Posterior vena cava (tissue), 2 donors: ENCODE results near the gene CRIM1. TPM values are rescaled to one million over a fixed set of nuclear protein-coding genes. Genes with fewer than 3 reads are reported as not detected.
A peak's percentile ranks its signal among the peaks of the same experiment; 100 is the strongest.

ENCODE experiments used
- DNase-seq: peaks from one replicate; pipeline ENCODE4 v3.0.0-alpha.2; 2020; ENCODE audit warnings: low spot score
- intact Hi-C, 2 donors: fragments of 100-400 bp; cut with DNase I; formaldehyde crosslinking; loops; one replicate each; pipeline versions ENCODE4 v1.14.1 to v1.14.2; 2022 to 2023
- total RNA-seq, 2 donors: library from RNA; stranded (reverse); fragmentation: NEBNext Ultra II Directional; extraction: Animal tissue kit (Norgen Biotek cat#: 25700); gene quantifications; one replicate each; pipeline ENCODE4 v1.2.1, GENCODE V29; 2021
- donor health status: DM: yes; HTN: yes; CAD: no.
- donor health status: DM: yes; HTN: yes; CAD: no.

Gene CRIM1
- total RNA-seq, 2 donors from 2014 or later = 103 to 143 TPM

DNA sequence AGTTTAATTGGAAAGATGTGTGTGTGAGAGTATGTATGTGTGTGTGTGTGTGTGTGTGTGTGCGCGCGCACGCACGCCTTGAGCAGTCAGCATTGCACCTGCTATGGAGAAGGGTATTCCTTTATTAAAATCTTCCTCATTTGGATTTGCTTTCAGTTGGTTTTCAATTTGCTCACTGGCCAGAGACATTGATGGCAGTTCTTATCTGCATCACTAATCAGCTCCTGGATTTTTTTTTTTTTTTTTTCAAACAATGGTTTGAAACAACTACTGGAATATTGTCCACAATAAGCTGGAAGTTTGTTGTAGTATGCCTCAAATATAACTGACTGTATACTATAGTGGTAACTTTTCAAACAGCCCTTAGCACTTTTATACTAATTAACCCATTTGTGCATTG lies 194.4 kb downstream of the CRIM1 start:
- DNase-seq = no peak
- intact Hi-C loops = no loop called here

DNA sequence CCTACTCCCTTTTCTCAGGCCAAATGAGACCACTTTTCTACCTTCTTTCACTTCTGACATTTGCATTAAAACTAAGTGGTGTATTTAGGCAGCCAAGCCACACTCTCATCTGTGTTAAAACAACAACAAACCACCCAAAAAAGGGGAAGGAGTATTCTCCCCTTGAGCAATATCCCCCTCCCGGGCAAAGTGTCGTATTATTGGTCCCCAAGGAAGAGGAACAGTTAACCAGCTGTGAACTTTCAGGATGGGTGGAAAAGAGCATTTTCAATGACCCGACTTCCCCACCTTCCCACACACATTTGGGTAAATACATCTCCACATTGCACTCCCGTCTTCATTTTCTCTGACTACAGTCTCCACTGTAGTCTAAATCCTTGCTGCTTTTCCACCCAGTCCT lies 198.1 kb downstream of the CRIM1 start:
- DNase-seq = no peak
- intact Hi-C loops = no loop called here

DNA sequence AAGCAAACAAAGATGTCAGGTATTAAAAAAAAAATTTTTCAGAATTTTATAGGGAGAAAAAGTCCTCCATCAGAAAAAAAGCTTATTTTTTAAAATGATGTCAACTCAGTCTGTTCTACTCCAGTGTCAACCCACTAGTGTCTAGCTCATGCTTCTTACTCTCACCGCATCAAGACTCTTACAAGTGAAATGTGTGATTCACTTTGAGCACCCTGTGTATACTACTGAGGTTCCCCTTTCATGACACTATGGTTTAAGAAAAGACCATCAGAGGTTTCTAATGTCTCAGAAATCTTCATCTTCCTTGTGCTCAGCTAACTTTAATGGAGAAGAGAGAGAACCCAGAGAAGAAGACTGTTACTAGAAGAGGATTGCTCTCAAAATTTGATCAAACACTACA lies 199.0 kb downstream of the CRIM1 start:
- DNase-seq = no peak
- intact Hi-C loops = no loop called here

DNA sequence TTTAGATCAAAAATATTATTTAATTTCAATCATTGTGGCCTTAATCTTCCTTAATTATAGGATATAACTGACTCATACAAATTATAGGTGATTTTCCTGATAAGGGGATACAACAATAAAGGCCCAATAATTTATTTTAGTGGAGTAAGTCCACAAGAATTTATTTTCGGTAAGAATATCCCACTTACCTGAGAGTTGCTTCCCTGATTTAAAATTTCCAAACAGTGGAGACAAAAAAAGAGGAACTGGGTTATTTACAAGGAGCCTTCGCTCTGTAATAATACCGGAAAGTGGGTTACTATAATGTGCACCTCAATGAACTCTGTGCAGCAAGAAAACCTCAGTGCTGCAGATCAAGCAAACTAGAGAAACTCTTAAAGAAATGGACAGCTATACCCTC lies 200.2 kb downstream of the CRIM1 start:
- intact Hi-C loops = no loop called here
- no peak for DNase-seq

DNA sequence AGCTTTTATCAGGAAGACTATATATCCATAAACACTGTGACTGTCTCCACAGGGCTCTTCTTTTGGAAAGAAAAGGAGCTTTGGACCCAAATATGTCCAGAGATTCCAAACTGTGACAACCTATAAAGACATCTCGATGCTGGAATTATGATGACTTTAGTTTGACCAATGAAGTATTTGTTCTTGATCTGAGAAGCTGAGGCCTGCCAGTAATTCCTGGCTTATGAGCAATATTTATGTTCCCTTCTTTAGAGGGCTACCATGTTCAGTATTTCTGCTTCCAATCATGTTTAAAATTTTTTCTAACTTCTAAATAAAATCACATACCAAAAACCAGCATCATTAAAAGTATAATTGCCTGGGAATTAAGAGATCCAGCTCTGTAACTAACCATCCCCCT lies 201.3 kb downstream of the CRIM1 start:
- intact Hi-C loops = no loop called here
- no peak for DNase-seq

DNA sequence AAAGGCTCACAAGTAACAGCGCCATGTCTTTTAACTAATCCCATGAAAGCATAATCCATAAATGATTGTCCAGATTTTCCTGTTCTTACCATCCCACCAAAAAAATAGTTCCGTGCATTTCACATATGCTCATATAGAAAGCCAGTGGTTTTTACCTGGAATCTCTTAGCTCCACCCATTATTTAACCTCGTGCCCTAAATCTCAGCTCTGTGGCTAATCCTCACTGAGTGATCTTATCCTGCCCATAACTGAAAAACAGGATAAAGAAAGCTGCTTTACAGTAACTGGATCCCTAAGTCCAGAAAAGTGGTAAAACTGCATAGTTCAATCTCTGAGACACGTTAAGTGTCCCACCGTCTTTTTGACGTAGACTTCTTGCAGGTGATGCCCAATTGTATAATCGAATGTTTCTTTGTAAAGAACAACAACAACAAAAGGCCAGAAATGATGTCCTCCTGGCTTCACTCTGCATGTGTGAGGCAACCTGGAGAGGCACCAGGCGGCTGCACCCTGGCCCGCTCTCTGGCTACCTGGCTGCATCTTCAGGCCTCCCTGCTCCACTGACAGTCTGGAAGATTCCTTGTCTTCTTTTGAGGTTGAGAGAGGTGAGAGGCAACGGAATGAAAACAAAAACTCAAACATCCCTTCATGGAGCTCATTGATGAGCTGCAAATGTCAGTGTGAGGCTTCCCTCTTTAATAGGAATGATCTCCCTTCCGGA lies 203.8 kb downstream of the CRIM1 start:
- no peak for DNase-seq
- intact Hi-C loops = no loop called here

DNA sequence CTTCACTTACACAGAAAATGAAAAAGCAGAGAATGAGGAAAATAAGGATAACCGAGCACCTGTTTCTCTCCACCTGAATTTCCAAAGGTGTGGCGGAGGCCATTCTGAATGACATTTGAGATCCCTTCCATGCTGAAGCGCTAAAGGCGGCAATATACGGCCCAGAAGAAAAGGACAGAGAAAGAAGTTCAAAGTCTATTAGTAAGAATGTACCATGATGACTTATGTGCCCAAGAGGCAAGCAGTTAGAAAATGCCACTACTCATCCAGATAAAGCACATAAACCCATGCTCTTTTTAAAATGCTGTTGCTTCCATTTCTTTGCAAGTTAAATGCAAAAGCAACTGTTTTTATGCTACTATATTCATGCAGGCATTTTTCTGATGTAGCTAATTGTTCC lies 205.1 kb downstream of the CRIM1 start:
- intact Hi-C loops = no loop called here
- no peak for DNase-seq

DNA sequence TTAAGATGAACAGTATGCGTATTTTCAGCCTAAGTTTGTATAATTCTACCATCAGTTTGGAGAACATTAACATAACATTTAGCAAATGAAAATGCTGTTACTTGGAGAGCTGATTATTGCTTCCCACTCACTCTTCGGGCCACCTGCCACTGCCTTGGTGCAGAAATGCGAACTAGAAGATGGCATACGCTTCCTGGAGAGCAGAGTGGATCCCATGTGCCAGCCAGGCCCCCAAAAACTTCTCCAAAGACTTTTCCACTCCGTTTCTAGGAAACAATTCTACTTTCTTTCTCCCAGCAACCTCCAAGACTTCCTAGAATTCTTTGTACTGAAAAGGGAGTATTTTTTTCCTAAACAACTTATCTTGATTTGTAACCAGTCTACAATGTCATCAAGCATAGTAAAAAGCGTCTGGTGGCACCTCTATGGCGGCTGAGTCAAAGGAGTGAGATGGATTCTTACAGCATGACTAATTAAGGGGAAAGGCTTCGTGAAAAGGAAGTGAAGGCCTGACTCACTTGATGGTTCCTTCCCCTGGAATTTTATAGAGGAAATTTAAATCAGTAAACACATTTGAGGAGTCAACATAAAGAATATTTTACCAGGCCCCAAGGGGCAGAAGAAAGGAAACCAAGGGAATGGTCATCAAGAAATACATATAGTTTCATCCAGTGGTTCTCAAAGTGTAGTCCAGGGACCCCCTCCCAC lies 205.8 kb downstream of the CRIM1 start:
- intact Hi-C loops = no loop called here

DNA sequence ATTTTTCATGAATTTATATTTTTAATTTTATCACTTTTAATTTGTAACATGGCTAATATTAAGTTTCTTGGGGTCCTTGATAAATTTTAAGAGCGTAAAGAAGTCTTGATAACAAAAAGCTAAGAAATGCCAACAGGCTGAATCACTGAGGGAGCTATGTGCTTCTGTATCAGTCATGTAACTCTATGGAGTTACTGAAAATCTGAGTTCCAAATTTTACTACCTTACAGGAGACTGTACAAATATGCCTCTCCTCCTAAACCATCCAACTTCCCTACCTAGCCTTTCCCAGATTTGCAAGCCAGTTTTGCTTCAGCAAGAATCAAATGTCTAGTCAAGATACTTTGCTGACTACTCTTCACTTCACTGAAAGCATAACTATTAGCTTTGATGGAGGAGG lies 206.7 kb downstream of the CRIM1 start:
- intact Hi-C loops = no loop called here
- no peak for DNase-seq

More for the DNA sequence above, 205.8 kb downstream of the CRIM1 start:
- DNase-seq = no peak

DNA sequence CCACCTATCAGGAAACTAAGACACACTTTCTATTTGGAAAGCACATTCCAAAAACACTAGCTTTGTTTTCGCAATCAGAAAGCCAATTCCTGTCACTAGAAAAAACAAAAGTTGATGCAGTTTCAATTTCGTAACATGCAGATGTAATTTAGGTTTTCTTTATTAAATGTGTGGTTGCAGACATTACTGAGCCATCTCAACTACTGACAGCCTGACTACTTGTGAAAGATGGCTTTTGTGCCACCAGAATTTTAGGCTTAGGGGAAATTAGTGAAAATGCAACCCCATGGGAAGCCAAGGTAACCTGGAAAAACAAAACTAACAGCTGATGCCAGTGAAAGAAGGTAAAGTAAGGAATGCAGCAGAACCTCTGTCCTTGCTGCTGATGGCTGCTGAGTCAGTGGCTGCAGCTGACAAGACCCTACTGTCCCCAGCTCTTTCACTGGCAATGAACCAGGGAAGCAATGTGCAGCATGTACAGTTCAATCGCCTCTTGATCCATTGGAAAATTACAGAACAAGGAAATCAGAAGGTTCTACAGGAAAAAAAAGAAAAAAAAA lies 207.5 kb downstream of the CRIM1 start:
- intact Hi-C loops = no loop called here
- no peak for DNase-seq

DNA sequence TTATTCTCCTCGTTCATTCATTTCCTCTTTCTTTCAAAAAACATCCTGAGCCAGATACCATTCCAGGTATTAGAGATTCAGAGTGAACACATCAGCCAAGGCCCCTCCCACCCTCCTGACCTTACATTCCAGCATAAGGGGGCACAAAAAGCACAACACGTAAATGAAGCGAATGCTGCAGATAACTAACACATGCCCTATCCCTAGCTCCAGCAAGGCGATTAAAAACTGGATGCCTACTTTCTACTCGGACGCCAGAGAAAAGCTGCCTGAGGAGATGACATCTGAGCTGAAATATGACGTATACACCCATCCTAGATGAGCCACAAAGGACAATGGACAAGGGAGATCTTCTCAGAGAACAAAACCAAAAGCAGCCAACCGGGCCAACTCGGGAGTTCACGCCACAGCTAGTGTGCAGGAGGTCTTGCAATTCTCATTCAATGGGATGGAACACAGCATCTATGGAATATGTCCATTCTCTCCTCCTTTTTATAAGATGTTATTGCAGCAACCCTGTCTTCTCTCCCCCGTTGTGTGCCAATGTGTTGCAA lies 208.9 kb downstream of the CRIM1 start:
- intact Hi-C loops = no loop called here
- peak; percentile 45 for DNase-seq

DNA sequence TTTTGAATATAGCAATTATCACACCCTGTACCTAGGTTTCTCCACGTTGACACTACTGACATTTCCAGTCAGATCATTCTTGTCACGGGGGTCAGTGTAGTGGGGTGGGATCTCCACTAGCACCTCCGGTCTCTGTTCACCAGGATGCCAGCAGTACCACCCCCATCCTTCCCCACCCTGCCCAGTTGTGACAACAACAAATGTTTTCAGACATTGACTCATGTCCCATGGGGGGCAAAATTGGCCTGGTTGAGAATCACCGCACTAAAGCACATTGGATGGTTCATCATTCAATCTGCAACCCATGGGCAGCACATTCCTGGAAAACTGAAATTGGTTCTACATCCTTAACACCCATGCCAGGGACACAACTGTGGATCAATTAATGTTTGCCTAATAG lies 210.1 kb downstream of the CRIM1 start:
- DNase-seq = peak; percentile 61
- intact Hi-C loops = no loop called here

DNA sequence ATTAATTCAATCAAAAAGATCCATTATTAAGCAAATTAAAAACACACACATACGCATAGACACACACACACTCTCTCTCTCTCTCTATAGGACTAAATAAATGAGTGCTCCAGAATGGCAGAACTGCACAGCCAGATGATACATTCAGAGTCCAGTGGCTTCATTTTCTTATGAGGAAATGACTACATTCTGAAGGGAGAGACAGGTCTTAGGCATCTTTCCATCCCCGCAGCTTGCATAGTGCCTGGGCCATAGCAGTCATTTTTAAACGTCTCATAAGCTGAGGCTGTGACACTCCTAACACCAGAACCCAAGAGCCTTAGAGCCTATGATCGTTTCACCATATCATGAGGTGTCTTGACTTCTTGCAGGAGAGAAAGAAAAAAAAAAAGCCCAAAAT lies 211.3 kb downstream of the CRIM1 start:
- no peak for DNase-seq
- intact Hi-C loops = no loop called here

DNA sequence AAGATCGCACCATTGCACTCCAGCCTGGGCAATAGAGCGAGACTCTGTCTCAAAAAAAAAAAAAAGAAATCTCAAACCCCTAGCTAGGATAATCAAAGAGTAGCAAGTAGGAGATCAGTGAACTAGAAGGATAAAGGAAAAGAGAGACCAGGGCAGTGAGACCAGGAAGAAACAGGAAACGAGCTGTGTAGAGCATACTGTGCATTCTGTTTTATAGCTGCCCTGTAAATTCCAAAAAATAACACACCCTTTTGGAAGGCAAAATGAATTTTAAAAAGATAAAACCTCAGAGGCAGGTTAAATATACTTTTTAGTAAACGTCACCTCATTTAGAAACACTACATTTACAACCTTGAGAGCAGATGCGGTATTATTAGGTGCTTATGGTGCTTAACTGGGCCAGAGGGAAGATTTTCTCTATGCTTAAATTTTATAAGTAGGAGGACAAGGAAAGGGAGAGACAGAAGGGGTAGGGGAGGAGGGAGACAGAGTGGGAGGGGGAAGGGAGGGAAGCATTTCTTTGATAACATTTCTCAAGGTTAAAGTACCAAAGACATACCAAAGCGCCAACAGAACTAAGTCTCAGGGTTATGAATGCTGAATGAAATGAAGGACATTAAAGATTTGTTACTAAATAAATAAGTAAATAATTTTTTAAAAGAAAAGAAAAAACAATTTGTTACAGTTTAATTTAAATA lies 212.3 kb downstream of the CRIM1 start:
- intact Hi-C loops = no loop called here
- no peak for DNase-seq

DNA sequence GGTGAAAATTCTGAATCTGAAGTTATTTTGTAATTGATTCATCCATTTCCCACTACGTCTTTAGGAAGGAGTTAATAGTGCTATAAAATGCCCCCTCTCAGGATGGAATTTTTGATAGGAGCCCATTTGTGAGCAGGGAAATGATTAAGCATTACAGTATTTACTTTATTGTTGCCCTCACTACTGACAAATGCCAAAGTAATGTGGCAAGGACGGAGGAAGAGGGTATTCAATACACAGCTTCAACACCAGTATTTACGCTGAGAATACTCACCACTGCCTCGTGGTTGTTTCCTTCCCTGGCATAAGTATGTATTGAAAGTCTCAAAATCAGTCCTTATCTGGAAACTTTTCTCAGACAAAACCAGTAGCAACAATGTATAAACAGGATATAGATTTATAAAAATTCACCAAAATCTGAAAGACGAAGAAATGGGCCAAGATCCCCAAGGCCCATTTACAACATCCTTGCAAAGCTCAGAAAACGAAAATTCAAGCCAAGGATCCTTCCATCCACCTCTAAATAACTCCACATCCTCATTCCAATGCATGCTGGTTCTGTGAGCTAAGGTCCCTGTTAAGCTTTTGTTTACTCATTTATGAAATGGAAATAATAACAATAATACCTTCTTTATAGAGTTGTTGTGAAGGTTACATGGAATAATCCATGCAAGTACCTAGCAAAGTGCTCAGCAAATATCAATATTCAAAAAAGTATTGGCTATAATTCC lies 213.1 kb downstream of the CRIM1 start:
- no peak for DNase-seq
- intact Hi-C loops = no loop called here

DNA sequence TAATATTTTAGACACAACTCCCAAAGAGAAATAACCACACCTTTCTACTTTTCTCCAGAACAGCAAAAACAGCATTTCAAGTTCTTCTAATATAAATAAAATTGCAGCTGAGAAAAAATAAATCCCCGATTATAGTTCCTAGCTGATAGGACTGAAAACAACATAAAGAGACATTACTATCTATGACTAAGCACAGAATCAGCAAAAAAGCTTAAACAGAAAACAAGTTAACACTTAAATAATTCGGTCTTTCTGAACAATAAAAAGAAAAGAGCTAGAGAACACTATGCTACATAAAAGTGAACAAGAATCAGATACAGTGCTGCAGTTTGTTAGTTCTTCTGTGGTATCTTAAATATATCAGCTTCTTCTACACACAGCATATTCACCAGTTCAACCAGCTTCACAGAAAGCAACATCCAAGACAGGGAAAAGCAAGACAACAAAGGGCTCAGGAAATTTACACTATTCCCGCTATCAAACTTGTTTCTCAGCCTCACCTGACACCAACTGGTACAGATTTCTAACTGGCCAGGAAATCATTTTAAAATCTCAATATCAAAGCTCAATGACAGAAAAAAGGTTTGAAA lies 213.8 kb downstream of the CRIM1 start:
- intact Hi-C loops = no loop called here
- DNase-seq = no peak

DNA sequence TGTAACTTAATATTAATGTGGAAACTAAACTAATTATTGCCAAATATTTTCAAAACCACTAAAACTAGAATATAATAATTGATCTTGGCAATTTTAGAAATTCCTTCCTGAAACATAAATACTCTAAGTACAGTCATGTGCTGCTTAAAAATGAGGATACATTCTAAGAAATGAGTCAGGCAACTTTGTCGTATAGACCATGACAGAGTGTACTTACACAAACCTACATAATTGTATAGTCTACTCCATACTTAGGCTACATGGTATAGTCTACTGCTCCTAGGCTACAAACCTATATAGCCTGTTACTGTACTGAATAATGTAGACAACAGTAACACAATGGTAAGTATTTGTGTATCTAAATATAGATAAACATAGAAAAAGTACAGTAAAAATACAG lies 214.8 kb downstream of the CRIM1 start:
- intact Hi-C loops = no loop called here
- no peak for DNase-seq

DNA sequence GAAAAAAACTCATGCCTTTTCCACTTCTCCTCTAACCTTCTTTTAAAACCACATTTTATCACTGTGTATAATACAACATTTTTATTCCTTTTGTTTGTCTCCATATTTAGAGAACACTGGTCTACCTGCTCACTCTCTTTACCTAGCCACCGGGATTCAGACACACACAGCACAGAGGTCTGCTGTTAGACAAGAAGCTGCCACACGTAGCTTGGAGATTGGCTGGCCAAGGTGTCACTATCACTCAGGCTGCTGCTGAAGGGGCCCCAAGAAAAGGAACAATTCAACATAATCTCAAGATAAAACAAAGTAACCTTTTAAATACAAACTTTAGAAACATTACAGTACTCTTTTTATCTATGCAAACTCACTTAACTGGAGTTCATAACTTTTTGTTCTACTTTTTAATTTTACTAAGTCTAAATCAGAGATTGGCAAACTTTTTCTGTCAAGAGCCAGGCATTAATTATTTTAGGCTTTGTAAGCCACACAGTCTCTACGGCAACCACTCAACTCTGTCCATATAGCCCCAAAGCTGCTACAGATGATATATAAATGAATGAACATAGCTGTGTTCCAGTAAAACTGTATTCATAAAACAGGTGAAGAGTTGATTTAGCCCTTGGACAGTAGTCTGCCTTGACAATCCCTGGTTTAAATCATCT lies 216.6 kb downstream of the CRIM1 start:
- no peak for DNase-seq

DNA sequence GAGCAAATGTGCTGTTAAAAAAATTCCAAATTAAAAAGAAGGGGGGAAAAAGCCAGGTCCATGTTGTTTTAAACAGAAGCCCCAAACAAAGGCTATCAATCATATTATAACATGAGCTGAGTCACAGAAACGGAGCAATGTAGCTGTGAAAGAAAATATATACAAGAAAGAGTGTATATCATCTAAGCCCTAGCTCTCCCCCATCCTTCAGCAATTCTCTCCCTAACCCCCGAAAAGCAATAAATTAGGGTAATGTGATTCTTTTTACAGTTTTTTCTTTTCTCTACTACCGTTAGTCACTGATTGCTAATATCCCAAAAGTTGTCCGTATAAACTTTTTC lies 217.1 kb downstream of the CRIM1 start:
- DNase-seq = no peak
- intact Hi-C loops = no loop called here

More for the DNA sequence above, 216.6 kb downstream of the CRIM1 start:
- intact Hi-C loops = no loop called here
